T-helper 1 cell (primary cell): ENCODE measurements around the gene HAPLN2.
"Not testable (repeated sequence)": the region's sequence is repeated elsewhere in the genome, so short reads cannot be mapped to it uniquely, and the experiment has no call there.

ENCODE experiments used
- DNase-seq, 5 donors: peaks; one replicate each; pipeline ENCODE4 v3.0.0-alpha.2; 2012 to 2020

Gene HAPLN2

DNA sequence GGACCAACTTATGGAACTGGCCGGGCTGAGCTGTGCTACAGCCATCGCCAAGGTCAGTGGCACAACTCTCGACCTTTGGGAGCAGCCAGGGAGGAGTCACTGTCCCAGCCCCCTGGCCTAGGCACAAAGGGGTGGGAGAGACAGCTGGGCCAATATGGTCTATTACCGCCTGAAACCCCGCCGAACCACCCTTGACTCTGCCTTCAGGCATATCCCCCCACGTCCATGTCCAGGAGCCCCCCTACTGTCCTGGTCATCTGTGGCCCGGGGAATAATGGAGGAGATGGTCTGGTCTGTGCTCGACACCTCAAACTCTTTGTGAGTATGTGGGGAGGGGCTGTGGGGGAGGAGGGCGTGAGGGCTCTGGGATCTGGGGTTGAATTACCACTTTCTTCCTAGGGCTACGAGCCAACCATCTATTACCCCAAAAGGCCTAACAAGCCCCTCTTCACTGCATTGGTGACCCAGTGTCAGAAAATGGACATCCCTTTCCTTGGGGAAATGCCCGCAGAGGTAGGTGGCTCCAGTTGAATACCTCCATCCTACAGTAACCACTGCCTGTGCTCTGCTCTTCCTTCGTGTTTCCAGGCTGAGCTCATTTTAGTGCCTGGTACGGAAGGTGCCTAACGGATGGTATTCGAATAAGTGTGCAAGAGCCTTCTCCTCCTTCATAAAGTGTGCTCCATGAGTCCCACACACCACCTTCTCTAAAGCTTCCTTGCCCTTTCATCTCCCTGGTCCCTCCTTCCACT lies 26.9 kb upstream of the HAPLN2 start:
- no peak for DNase-seq

GRCh38 chr1:156592910-156593660 lies 26.1 kb upstream of the HAPLN2 start:
- DNase-seq, result no peak

DNA sequence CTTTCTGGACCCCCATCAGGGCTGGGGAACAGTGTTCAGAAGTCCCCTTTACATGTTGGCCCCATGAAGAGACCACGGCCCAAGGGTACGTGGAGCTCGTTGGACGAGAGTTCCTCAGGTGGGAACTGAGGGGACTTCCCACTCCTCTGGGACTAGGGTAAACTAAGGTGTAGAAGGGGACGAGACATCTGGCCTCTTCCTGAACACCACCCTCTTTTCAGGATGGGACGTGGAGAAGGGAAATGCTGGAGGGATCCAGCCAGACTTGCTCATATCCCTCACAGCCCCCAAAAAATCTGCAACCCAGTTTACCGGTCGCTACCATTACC lies 25.6 kb upstream of the HAPLN2 start:
- DNase-seq, result no peak

GRCh38 chr1:156594190-156594589 lies 25.0 kb upstream of the HAPLN2 start:
- no peak for DNase-seq

DNA sequence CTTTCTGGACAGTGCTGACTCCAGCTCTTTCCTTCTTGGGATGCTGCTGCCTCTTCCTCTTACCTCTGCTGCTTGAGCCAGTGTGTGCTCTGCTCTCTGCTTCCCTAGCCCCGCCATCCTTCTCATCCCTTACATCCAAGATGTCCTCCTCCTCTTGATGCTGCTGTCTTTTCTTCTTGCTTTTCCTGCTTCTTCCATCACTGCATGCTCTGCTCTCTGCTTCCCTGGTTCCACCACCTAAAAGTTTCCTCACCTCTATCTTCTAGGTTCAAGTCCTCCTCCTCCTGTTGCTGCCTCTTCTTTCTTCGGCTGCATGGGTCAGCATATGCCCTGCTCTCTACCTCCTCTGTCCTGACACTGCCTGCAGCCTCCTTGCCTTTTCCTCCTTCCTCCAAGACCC lies 24.2 kb upstream of the HAPLN2 start:
- DNase-seq, result no peak

DNA sequence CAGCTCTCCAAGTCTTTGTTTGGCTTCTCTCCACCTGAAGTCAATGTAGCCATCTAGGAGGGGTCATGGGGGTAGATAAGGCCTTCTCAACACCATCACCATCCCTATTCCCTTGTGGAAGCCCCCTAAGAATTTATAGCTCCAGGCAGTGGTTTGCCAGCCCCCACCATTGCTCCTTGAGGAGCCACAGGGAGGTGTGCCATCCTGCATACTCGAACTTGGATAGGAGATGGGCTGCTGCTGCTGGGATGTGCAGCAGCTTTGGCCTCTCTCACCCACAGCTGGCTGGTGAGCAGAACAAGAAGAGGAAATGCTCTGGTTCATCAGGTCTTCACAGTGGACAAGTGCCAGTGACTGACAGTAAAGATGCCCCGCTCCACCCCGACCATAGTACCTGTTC lies 22.8 kb upstream of the HAPLN2 start:
- no peak for DNase-seq

DNA sequence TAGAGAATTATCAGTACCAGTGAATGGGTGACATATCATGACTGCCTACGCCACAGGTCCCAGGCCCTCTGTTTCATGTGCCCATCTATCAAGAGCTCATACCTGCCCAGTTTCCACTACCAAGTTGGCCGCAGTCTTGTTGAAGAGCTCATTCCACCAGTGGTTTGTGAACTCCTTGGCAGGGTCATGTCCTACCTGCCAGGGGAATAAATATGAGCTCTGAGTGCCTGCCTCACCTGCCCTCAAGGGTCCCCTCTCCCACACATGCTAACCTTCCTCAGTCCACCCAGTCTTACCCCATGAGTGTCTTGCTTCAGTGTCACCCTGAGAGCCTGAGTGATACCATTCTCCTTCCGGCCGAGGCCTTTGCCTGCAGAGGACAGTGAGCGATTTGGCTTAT lies 21.1 kb upstream of the HAPLN2 start:
- DNase-seq, result no peak

DNA sequence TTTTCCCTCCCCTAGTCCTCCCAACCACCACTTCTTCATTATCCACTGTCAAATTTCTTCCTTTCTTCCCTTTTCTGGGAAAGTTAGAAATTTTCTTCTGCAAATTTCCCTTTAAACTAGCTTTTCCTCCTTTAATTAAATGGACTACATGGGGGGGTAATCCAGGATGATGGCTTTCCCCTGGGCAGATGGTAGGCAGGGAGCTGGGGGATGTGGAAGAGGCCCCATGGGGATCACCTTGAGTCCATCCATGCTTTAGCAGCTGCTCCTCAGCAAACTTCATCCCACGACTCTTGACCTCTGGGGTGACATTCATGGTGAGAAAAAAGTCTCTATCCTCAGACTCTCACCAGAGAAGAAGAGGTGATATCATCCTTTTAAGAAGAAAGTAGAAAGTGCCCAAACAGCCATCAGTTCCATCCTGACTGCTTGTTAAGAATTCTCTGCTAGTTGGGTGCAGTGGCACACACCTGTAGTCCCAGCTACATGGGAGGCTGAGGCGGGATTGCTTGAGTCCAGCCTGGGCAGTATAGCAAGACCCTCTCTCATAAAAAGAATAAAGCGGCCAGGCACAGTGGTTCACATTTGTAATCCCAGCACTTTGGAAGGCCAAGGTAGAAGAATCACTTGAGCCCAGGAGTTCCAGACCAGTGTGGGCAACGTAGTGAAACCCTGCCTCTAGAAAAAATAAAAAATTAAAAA lies 20.3 kb upstream of the HAPLN2 start:
- DNase-seq, result no peak

DNA sequence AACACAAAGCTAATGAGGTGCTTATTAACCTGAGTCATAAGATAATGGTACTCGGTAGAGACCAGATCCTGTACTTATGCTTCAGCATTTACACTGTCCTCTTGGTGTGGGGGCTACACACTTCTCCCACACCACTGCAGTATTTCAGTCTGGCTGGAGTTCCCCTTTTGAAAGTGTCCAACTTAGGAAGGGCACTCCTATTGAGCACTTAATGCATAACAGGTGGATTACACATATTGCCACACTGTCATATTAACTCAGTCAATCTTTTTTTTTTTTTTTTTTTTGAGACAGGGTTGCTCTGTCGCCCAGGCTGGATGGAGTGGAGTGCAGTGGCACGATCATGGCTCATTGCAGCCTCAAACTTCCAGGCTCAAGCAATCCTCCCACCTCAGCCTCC lies 19.4 kb upstream of the HAPLN2 start:
- no peak for DNase-seq

GRCh38 chr1:156600733-156601121 lies 18.5 kb upstream of the HAPLN2 start:
- no peak for DNase-seq

DNA sequence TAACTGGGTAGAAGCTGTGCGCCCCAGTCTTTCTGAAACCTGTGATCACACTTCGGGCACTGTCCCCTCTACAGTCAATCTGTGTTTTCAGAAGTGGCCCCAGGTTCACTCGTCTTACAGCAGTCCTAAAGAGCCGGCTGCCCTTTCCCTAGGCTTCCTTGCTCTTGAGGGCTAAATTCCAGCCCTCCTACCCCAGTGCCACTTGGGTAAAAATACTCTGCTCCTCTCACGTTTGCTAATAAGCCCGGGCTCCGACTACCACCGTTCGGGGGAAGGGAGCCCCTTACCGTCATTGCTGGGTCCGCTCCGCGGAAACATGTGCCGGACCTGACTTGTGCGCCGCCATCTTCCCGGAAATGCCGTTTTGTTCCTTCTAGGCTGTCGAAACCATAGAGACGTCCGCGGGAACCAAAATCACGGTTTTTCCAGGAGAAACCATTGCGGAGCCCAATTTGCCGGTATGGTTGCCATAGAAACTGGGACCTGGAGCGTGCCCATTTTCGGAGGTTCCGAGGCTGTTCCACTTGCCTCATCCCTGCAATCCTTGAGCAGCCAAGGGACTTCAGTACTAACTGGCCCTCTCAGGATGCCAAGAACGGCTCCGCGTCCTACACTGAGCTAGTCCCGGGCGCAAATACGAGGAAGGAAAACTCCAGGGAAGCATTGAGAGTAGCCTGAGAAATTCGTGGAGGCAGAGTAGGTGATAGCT lies 17.9 kb upstream of the HAPLN2 start, which contains the start of gene GPATCH4:
GPATCH4 (minus strand) TSS at position 358 of the 709 bp plus-strand sequence.
- peak; percentile 42 to 87 (median 65) for DNase-seq

DNA sequence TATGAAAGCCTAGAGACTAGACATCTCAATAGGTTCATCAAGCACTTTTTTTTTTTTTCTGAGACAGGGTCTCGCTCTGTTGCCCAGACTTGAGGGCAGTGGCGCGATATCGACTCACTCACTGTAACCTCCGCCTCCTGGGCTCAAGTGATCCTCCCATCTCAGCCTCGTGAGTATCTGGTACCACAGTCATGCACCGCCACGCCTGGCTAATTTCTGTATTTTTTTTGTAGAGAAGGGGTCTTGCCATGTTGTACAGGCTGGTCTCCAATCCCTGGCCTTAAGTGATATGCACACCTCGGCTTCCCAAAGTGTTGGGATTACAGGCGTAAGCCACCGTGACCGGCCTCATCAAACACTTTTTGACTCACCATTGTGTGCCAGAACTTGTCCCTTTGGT lies 17.3 kb upstream of the HAPLN2 start:
- DNase-seq, result no peak

DNA sequence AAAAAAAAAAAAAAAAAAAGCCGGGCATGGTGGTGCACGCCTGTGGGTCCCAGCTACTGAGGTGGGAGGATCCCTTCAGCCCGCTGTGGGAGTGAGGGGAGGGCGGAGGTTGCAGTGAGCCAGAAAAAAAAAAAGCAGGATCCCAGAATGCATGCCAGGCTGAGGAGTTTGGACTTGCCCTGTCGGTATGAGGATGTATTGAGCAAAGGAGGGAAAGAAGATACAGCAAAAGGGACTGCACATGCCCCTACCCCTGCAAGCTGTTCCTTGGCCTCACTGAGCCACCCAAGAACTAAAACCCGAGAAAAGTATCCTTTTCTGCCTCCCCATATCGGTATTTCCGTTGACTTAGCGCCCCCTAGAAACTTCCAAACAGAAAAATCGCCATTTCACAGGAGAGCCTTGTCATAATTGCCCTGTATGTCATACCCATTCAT lies 16.6 kb upstream of the HAPLN2 start:
- no peak for DNase-seq

- not testable (repeated sequence) for DNase-seq
Measured at GRCh38 chr1:156607344-156607743, 11.9 kb upstream of the HAPLN2 start.

GRCh38 chr1:156608036-156608674 lies 11.1 kb upstream of the HAPLN2 start:
- peak; percentile 14 to 77 (median 49) for DNase-seq

DNA sequence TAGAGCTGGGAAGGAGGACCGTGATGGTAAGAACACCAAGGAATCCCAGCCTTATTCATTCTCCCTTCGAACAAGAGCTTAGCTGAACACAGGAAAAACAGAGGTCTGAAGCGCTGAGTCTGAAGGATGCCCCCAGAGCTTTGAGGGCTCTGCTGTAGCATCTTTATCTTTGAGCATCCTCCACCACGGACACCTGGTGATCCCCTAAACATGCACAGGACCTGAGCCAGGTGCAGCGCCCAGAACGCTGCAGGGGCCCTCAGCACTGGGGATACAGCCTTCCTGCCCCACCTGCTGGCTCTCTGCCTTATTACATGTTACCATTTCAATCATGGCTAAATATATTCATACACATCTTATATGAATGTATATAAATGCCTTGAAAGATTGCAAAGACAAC lies 10.2 kb upstream of the HAPLN2 start:
- DNase-seq, result peak; percentile 17 to 58 (median 42)

- not testable (repeated sequence) for DNase-seq
Measured at GRCh38 chr1:156610072-156610471, 9.1 kb upstream of the HAPLN2 start.

DNA sequence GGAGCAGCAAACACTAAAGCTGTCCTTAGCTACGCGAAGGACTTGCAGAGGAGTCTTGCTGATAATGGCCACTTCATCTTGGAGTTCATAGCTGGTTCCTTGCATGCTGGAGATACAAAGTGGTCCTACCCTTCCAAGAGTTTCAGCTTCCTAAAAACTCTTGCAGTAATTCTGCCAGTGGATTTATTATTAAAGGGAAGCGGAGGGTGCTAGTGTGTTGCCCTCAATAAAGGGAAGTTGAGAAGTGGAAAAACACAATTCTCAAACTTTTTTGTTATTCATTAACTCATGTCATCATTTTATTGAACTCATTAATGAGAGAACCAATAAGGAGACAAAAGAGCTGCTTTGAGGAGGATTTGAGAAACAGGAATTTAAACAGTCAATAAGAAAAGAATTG lies 6.5 kb upstream of the HAPLN2 start:
- DNase-seq, result no peak

DNA sequence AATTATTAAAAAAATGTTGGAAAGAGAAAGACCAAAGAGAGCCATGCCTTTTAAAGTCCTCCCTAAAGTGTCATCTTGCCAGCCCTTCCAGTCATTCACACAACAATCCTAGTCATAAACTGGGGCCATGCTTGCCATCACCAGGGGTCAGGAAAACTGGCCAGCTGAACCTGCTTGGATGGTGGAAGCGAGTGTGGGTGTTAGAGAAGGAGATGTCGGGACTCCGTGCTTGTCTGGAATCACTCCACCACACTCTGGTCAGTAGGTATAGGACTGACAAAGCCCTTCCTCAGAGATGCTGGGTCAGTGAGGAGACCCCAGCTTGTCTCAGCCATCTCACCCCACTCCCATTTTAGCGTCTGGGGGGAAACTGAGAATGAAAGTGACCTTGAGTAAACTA lies 3.3 kb upstream of the HAPLN2 start:
- no peak for DNase-seq

DNA sequence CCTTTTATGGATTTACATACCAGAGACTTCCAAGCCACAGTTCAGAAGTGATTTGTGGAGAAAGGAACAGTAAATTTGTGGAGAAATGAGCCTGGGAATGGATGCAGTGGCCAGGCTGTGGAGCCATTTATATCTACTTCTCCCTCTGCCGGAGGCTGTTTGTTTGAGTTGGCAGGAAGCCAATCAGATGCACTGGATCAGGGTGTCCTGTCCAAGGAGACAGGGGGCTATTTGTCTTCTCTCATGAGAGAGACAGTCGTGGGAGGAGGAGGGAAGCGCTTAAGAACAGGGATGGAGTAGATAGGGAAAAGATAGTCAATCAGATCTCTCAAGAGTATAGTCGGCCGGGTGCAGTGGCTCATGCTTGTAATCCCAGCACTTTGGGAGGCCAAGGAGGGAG lies 2.8 kb upstream of the HAPLN2 start:
- DNase-seq, result no peak

DNA sequence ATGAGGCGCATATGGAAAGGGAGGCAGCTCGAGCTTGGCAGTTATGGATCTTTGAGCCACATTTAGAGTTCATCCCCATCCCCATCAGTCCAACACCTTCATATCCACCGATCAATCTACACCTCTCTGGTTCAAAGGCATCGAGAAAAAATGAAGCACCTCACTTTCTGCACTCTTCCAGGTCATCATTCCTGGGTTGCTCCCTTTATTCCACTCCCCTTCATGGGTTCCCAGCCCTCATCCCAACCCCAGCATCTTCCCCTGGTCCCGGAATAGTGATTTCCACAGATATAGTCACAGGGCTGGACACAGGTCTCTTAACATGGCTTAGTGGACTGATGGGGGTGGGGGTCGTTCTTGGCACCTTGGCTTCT lies 354 bp downstream of the HAPLN2 start:
- no peak for DNase-seq

DNA sequence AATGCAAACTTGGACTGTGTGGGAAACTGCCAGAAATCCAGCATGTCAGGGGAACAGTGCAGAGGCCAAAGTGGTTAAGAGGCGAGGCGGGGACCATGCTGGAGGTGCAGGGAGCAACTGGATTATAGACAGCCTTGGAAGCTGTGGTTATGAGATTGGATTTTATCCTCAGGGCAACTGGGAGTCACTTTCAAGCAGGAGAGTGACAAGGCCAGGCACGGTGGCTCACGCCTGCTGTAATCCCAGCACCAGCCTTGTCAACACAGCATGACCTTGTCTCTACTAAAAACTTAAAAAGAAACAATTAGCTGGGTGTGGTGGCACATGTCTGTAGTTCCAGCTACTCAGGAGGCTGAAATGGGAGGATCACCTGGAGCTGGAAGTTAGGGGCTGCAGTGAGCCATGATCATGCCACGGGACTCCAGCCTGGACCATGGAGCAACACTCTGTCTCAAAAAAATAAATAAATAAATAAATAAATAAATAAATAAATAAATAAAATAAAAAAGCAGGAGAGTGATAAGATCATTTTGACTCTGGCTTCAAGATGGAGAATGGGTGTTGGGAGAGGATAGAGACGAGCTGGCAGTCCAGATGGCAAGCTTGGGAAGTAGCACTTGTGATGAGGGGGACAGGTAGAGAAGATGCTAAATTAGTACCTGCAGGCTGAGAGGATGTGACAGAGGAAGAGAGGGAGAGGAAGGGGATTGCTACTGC lies 3.5 kb downstream of the HAPLN2 start:
- DNase-seq, result no peak
